Spinal cord (tissue), 10 donors: ENCODE measurements around the gene C5orf34. TPM values are rescaled to one million over a fixed set of nuclear protein-coding genes. Genes with fewer than 3 reads are reported as not detected.
"Not testable (repeated sequence)": the region's sequence is repeated elsewhere in the genome, so short reads cannot be mapped to it uniquely, and the experiment has no call there.

ENCODE experiments used
- DNase-seq, 6 donors: peaks; one replicate each; pipeline versions ENCODE4 v3.0.0 to v3.0.0-alpha.2; 2013 to 2015; ENCODE audit warnings: low spot score in 6 of 6, low read depth in 4 of 6
- H3K27ac ChIP-seq: one replicate; pipeline ENCODE4 v1.5.1; 2013; ENCODE audit warnings: low read depth, low read length, control low read depth
- H3K27me3 ChIP-seq: one replicate; pipeline ENCODE4 v1.6.1; 2013; ENCODE audit warnings: low read length; ENCODE audit not compliant: control insufficient read depth, insufficient read depth
- H3K36me3 ChIP-seq: one replicate; pipeline ENCODE4 v1.6.1; 2013; ENCODE audit warnings: low read length; ENCODE audit not compliant: control insufficient read depth, insufficient read depth
- H3K4me1 ChIP-seq: one replicate; pipeline ENCODE4 v1.6.1; 2013; ENCODE audit warnings: low read length; ENCODE audit not compliant: control insufficient read depth, insufficient read depth
- H3K4me3 ChIP-seq: one replicate; pipeline ENCODE4 v1.5.1; 2013; ENCODE audit warnings: low read depth, low read length, control low read depth
- H3K9me3 ChIP-seq: one replicate; pipeline ENCODE4 v1.6.1; 2013; ENCODE audit warnings: low read length; ENCODE audit not compliant: control insufficient read depth, insufficient read depth
- WGBS: methylation state at CpG from one replicate; pipeline ENCODE4 v1.1.5; 2013; ENCODE audit warnings: missing lambda C conversion rate; ENCODE audit not compliant: insufficient coverage; 5-methylcytosine and 5-hydroxymethylcytosine counted together
- long read RNA-seq, 4 donors: transcript quantifications; one replicate each; lab custom pipeline, GENCODE V29; 2026
- polyA plus RNA-seq, 2 donors: library from polyadenylated mRNA; unstranded; fragments of 120-200 nt; gene quantifications; one replicate each; pipeline ENCODE4 v1.2.1, GENCODE V29; 2013; ENCODE audit not compliant: insufficient read length in 2 of 2
- total RNA-seq, 2 donors: library from RNA; depleted of rRNA in 1 of 2; stranded (reverse); fragments of 120-200 nt in 1 of 2; fragments of >200 nt in 1 of 2; gene quantifications; one replicate each; pipeline versions ENCODE4 v1.2.3 to v1.2.4, GENCODE V29; 2013 to 2014
- donor health status: healthy.

C5orf34 gene, protein sequence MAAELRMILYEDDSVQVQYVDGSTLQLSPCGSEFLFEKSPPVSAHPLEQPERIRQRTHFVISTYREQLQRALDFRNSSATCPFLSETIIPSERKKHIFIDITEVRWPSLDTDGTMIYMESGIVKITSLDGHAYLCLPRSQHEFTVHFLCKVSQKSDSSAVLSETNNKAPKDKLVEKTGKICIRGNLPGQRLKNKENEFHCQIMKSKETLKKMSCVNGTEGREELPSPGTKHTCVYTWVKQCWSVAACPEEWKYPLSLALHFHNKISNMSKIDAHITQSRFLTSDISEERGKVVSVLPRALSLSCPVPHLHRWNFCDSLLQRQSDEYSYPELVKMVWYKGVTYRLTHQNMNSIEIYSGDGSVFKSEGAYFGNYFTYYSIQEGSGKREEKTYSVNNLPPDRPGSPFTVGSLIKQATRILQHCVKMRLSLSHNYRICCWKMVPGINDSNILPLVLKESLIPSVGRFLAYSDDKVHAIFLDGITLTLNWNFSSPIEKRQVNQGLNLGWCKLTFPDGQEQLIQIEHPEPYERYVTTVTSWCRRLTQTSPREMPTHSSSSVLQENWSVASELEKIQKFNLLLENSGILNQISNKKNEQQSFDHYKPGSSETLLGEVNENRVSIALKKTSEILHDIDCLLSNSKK
- total RNA-seq = 1 to 10 TPM; 4.7 to 7.5 TPM
- 1 to 10 TPM; 4.5 TPM for polyA plus RNA-seq
- long read RNA-seq, donor 1, partial matches to known transcripts = 0 of 2 reads
- long read RNA-seq, donor 1, other reads (novel, unspliced or antisense) = 0 of 2 reads
- long read RNA-seq, donor 2 = 0 reads
- long read RNA-seq, donor 3, partial matches to known transcripts = 0 of 1 reads
- long read RNA-seq, donor 3, other reads (novel, unspliced or antisense) = 0 of 1 reads
- long read RNA-seq, donor 4, partial matches to known transcripts = 0 of 1 reads
- long read RNA-seq, donor 4, other reads (novel, unspliced or antisense) = 0 of 1 reads

DNA sequence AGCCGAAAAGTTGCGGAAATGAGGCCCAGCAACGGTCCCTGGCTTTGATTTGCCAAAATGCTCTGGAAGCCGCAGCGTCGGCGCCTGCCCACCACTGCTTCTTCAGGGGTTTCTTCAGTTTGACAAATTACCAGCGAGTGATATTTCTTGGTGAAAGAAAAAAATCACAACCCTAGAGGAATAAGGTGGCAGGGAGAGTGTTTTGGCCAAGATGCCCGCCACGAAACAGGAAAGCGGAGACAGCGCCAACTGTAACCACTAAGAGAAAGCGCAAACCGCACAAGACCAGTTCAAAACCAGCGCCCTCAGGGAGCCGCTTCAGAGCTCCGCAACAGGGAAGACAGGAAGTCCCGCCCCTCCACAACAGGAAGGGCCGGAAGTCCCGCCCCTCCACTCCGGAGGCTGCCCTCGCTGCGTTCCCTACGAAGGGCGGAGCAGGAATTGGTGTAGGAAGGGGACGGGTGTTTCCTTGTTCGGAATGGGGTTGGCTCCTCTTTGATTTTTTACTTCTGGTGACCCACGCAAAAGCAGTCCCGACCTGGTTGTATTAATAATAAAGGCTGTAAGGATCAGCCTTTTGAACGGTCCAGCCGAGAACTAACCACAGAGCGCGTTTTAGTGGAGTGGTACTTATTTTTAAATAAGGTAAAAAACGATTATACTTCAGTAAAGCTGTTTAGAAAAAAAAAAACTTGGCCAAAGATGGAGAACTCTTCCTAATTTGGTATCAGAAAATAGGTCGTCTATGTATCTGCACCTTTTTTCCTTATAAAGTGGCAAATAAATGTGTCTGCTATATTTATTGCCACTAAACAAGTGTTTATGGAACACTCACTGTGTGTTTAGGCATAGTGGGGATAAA is at the start of gene C5orf34:
TSS of gene C5orf34 (minus strand) at position 333 of the 862 bp plus-strand sequence. CDS start 5,809 bp downstream, outside the sequence.
- Histone ChIP-seq H3K4me1 (no peaks in the 10 kb centered on the region), H3K36me3 (no peaks in the 10 kb centered on the region), H3K27ac (peak within 1 kb of the TSS; percentile 96), H3K27me3 (no peaks in the 10 kb centered on the region), H3K9me3 (no peaks in the 10 kb centered on the region), H3K4me3 (peak within 1 kb of the TSS; percentile 83)
- peak; percentile 90 to 99 (median 92) for DNase-seq
- 0% methylated on average over 14 of the region's 35 CpGs for WGBS

DNA sequence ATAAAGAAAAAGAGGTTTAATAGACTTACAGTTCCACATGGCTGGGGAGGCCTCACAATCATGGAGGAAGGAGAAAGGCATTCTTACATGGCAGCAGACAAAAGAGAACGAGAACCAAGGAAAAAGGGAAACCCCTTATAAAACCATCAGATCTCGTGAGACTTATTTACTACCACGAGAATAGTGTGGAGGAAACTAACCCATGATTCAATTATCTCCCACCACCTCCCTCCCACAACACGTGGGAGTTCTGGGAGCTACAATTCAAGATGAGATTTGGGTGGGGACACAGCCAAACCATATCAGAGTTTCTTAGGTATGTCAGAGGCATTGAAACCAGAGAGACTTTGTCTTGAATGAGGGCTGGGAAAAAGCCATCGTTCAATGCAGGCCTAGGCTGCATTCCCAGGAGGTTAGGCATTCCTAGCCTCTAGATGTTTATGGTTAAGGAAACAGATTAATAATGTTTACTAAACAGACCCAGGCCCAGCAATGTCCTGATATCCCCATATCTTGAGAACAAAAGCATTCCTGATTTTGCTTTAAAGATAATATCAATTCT is 49.4 kb upstream of the C5orf34 start:
- no peak overlapping the region for H3K4me3 ChIP-seq
- H3K9me3 ChIP-seq = no peaks in the 10 kb centered on the region
- no peak for DNase-seq
- no peak overlapping the region for H3K27ac ChIP-seq
- H3K27me3 ChIP-seq = no peaks in the 10 kb centered on the region
- WGBS = no CpG with 5 or more reads among the region's 5 CpGs
- H3K36me3 ChIP-seq = no peaks in the 10 kb centered on the region
- no peaks in the 10 kb centered on the region for H3K4me1 ChIP-seq

DNA sequence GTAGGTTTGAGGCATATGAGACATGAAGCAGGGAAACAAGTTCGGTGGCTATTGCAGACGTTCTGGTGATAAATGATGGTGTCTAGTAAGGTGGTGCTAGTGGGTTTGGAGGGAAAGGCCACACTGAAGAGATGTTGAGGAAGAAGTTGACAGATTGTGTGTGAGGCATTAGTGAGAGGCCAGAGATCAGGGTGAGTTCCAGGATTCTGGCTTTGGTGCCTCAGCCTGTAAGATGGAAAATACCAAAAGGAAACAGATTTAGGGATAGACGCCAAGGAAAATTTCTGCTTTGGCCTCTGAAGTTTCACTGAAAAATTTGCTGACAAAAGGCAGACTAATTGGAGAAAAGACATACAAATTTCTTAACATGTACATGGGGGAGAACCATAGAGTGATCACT is 48.4 kb upstream of the C5orf34 start:
- peak in 1 of 6 donors; percentile 20 for DNase-seq
- no peak overlapping the region for H3K27ac ChIP-seq
- no peak overlapping the region for H3K4me3 ChIP-seq
- 79% methylated on average over 2 of the region's 3 CpGs for WGBS
- no peaks in the 10 kb centered on the region for H3K27me3 ChIP-seq
- no peaks in the 10 kb centered on the region for H3K9me3 ChIP-seq
- no peaks in the 10 kb centered on the region for H3K4me1 ChIP-seq
- no peaks in the 10 kb centered on the region for H3K36me3 ChIP-seq

DNA sequence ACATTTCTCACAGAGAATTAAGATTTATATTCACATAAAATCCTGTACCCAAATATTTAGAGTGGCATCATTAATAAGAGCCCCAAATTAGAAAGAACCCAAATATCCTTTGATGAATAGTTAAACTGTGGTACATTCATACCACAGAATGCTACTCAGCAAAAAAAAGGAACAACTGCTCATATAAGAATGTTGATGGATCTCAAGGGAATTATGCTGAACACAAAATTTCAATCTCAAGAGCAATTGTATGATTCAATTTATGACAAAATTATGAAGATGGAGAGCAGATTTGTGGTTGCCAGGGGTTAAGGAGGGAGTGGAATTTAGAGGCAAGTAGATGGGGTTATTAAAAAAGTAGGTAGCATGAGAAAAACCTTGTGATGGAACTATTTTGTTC is 46.4 kb upstream of the C5orf34 start:
- Histone ChIP-seq H3K4me3 (no peak overlapping the region), H3K9me3 (no peaks in the 10 kb centered on the region), H3K27me3 (no peaks in the 10 kb centered on the region), H3K36me3 (no peaks in the 10 kb centered on the region), H3K4me1 (peaks cover 5% of the 10 kb centered on the region), H3K27ac (no peak overlapping the region)
- no peak for DNase-seq

DNA sequence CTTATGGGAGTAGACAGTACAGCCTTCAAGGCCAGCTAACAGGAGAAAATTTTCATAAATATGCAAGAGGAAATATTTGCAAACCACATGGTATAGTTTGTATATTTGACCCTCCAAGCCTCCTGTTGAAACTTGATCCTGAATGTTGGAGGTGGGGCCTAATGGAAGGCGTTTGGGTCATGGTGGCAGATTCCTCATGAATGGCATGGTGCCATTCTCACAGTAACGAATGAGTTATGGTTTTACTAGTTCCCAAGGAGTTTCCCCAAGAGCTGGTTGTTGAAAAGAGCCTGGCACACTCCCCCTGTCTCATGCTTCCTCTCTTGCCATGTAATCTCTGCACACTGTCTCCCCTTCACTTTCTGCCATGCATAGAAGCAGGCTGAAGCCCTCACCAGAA is 45.2 kb upstream of the C5orf34 start:
- H3K4me1 ChIP-seq = peaks cover 5% of the 10 kb centered on the region
- no peak for DNase-seq
- H3K36me3 ChIP-seq = no peaks in the 10 kb centered on the region
- WGBS = 53% methylated on average over 2 of the region's 2 CpGs
- no peaks in the 10 kb centered on the region for H3K27me3 ChIP-seq
- no peak overlapping the region for H3K27ac ChIP-seq
- no peaks in the 10 kb centered on the region for H3K9me3 ChIP-seq
- no peak overlapping the region for H3K4me3 ChIP-seq

DNA sequence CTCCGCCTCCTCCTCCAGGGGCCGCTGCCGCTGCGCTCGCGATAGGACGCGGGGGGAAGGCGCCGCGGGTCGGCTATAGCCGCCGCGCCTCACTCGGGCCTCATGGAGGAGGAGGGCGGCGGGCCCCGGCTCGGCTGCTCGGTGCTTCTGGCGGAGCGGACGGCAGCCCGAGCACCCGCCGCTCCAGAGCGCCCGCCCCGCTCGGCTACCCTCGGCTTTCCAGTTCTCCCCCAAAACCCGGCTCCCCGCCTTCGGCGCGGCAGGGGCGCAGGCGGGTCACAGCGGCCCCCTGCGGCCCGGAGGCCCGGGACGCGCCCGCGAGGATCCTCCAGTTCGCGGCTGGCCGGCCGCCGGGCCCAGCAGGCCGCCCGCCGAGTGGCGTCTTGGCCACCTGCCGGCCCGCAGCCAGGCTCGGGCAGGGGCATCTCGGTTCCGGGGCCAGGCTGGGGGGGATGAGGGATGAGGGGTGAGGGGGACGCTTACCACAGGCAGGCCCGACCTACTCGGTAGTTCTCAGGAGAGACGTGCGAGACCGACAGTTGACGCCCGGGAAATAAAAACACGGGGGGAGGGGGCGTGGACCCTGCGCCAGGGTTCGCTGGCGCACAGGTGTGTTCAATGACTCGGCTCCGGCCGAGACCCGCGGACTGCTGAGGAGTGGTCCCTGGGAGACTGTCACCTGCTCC is 42.1 kb upstream of the C5orf34 start, which contains the start of gene PAIP1:
TSS of gene PAIP1 (minus strand) at position 221 of the 686 bp plus-strand sequence. CDS start 231 bp downstream, outside the sequence.
- peak in 5 of 6 donors; percentile 61 to 95 (median 74) for DNase-seq
- Histone ChIP-seq H3K27ac (peak within 1 kb of the TSS; percentile 84), H3K36me3 (no peaks in the 10 kb centered on the region), H3K4me1 (peaks cover 5% of the 10 kb centered on the region), H3K27me3 (no peaks in the 10 kb centered on the region), H3K4me3 (peak within 1 kb of the TSS; percentile 85), H3K9me3 (no peaks in the 10 kb centered on the region)
- under 1% methylated on average over 79 of the region's 79 CpGs for WGBS

DNA sequence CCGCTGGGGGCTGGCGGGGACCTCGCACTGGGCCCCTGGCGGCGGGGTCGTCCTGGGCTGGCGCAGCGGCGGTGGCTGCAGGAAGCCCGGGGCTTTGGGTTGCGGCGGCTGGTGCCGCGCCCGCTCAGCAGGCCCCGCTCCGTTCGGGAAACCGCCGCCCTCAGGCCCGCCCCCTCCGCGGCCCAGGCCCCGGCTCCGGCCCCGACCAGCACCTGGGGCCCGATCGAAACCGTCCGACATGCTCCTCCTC is 41.6 kb upstream of the C5orf34 start:
- not testable (repeated sequence) for H3K36me3 ChIP-seq, H3K9me3 ChIP-seq, H3K27me3 ChIP-seq, H3K4me1 ChIP-seq, DNase-seq
- 0% methylated on average over 30 of the region's 30 CpGs for WGBS
- Histone ChIP-seq H3K27ac (peak overlapping the region; percentile 84), H3K4me3 (peak overlapping the region; percentile 85)

DNA sequence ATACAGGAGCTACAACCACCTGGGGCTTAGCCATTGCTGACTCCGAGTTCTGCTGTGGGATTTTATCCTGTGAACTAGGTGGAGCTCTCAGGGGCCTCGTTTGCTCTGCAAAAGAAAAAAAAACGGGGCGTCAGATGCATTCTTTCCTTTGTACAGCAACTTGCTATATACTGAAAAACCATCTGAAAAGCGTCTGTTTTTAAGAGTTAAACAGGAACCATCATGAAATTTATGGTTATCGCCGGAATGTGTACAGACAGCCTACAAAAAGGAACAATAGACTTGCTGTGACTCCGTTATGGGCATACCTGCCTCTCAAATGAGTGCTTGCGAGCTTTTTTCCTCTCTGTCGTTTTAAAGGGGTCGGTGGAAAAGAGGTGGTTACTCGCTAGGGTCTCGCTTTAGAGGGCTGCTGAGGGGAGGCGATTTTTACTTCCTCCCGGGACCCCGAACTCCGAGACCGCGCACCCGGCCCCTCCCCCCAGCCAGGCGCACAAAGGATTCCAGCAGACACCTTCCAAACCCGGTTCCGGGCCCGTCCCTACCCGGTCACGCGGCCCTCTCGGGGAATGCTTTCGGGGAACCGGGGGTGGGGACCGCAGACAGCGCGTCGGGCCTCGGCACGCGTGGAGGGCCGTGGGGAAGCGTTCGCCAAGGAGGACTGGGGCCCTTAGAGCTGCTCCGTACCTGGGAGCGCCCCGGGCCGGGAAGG is 41.1 kb upstream of the C5orf34 start:
- Histone ChIP-seq H3K36me3 (no peaks in the 10 kb centered on the region), H3K9me3 (no peaks in the 10 kb centered on the region), H3K4me1 (peaks cover 5% of the 10 kb centered on the region), H3K27ac (peak overlapping the region; percentile 84), H3K27me3 (no peaks in the 10 kb centered on the region), H3K4me3 (peak overlapping the region; percentile 85)
- whole genome bisulfite sequencing = under 1% methylated on average over 39 of the region's 44 CpGs
- peak in 5 of 6 donors; percentile 26 to 80 (median 56) for DNase-seq
